ENCODE measurements around the gene UBAC1. TPM values are rescaled to one million over a fixed set of nuclear protein-coding genes. Genes with fewer than 3 reads are reported as not detected.
A peak's percentile ranks its signal among the peaks of the same experiment; 100 is the strongest.

UBAC1 gene
- total RNA-seq, 1 experiment from 2014 or later: 55.6 TPM

DNA sequence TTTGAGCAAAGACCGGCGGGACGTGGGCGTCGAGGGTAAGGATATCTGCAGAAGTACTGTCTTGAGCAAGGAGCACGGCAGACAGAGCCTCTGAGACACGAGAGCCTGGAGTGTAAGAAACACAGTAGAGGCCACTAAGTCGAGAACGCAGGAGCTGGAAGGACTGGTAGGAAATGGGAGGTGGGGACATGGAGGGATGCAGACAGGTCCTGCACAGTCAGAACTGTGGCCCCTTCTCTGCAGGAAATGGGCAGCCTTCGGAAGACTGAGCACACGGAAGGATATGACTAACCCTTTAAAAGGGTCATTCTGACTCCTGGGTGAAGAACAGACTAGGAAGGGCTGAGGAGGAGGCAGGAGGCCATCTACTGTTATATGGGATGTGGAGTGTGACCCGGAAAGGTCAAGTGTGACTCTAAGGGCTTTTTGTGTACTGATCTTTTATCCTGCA lies 52.4 kb downstream of the UBAC1 start:
- H3K27ac Mint-ChIP-seq: no peak overlapping the region
- H3K9me3 Mint-ChIP-seq: peaks cover 28% of the 10 kb centered on the region
- H3K27me3 Mint-ChIP-seq (ENCODE audit: low read depth): peaks cover 17% of the 10 kb centered on the region
- H3K4me1 Mint-ChIP-seq: peaks cover 34% of the 10 kb centered on the region
- peaks cover 60% of the 10 kb centered on the region for H3K36me3 Mint-ChIP-seq
- DNase-seq (ENCODE audit: low spot score) (no peak), ATAC-seq (no peak)
- ChIA-PET CTCF (no interaction called here), POLR2A (no interaction called here)
- peak overlapping the region; percentile 70 for H3K4me3 Mint-ChIP-seq
- TF ChIP-seq, protein P1, sequence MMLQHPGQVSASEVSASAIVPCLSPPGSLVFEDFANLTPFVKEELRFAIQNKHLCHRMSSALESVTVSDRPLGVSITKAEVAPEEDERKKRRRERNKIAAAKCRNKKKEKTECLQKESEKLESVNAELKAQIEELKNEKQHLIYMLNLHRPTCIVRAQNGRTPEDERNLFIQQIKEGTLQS (CRISPR knock-in tag; conservative IDR thresholded peaks at IDR 0.05): no peak
- TF ChIP-seq, protein P2, sequence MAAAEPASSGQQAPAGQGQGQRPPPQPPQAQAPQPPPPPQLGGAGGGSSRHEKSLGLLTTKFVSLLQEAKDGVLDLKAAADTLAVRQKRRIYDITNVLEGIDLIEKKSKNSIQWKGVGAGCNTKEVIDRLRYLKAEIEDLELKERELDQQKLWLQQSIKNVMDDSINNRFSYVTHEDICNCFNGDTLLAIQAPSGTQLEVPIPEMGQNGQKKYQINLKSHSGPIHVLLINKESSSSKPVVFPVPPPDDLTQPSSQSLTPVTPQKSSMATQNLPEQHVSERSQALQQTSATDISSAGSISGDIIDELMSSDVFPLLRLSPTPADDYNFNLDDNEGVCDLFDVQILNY (CRISPR knock-in tag; IDR thresholded peaks at IDR 0.05): no peak
- TF ChIP-seq ZNF317 (CRISPR knock-in tag; IDR thresholded peaks at IDR 0.05; ENCODE audit: borderline replicate concordance, low read depth): no peak

DNA sequence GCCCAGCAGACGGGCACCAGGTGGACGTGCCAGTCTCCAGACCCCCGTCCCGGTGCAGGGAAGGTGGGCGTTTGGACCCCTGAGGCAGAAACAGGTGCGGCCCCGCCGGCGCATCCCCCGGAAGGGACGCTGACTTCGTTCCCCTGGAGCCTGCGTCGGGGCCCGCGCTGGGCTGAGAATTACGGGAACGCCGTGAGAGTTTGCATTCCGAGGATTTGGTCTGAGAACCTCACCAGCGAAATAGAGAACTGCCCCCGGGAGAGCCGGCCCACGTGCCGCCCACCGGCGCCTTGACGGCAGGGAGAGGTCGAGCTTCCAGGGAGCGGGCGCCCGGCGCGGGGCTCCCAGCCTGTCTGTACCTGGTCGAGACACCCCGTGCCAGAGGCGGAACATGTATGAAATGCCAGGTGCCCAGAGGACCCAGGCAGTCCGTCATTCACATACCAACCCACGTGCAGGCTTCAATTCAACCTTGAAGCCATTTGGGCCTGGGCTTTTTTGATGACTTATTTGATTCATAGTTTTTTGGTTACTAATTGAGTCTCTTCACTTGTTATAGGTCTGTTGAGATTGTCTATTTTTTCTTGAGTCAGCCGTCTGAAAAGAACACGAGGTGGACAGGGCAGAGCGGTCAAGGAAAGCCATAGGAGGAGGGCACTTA lies 53.0 kb downstream of the UBAC1 start:
- Mint-ChIP-seq H3K27ac (no peak overlapping the region), H3K36me3 (peaks cover 55% of the 10 kb centered on the region), H3K4me3 (peak overlapping the region; percentile 70), H3K9me3 (peaks cover 23% of the 10 kb centered on the region), H3K27me3 (ENCODE audit: low read depth) (peaks cover 17% of the 10 kb centered on the region), H3K4me1 (peaks cover 40% of the 10 kb centered on the region)
- DNase-seq (ENCODE audit: low spot score): peak; percentile 46
- POLR2A ChIA-PET: no interaction called here
- ATAC-seq: peak; percentile 10
- CTCF ChIA-PET: interaction anchor here (0.6 to 1.0 kb wide), 3 partner anchors 18 to 1583 kb away, joined by 3 to 4 read pairs (median 3); no protein-coding TSS in a partner anchor
- TF ChIP-seq TP53 (CRISPR knock-in tag; IDR thresholded peaks at IDR 0.05): no peak
- TF ChIP-seq CBFB (CRISPR knock-in tag; IDR thresholded peaks at IDR 0.05; ENCODE audit: low read depth): no peak
- no peak for TF ChIP-seq RELA (CRISPR knock-in tag; IDR thresholded peaks at IDR 0.05; ENCODE audit: borderline replicate concordance)
- TF ChIP-seq ATF1 (CRISPR knock-in tag; IDR thresholded peaks at IDR 0.05): no peak
- no peak for TF ChIP-seq ZNF121 (CRISPR knock-in tag; IDR thresholded peaks at IDR 0.05)
- TF ChIP-seq, protein P3, sequence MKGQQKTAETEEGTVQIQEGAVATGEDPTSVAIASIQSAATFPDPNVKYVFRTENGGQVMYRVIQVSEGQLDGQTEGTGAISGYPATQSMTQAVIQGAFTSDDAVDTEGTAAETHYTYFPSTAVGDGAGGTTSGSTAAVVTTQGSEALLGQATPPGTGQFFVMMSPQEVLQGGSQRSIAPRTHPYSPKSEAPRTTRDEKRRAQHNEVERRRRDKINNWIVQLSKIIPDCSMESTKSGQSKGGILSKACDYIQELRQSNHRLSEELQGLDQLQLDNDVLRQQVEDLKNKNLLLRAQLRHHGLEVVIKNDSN (CRISPR knock-in tag; IDR thresholded peaks at IDR 0.05): no peak
- no peak for TF ChIP-seq TEAD1 (CRISPR knock-in tag; IDR thresholded peaks at IDR 0.05)
- TF ChIP-seq, protein P4, sequence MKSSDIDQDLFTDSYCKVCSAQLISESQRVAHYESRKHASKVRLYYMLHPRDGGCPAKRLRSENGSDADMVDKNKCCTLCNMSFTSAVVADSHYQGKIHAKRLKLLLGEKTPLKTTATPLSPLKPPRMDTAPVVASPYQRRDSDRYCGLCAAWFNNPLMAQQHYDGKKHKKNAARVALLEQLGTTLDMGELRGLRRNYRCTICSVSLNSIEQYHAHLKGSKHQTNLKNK (CRISPR knock-in tag; IDR thresholded peaks at IDR 0.05): no peak
- TF ChIP-seq, protein P5, sequence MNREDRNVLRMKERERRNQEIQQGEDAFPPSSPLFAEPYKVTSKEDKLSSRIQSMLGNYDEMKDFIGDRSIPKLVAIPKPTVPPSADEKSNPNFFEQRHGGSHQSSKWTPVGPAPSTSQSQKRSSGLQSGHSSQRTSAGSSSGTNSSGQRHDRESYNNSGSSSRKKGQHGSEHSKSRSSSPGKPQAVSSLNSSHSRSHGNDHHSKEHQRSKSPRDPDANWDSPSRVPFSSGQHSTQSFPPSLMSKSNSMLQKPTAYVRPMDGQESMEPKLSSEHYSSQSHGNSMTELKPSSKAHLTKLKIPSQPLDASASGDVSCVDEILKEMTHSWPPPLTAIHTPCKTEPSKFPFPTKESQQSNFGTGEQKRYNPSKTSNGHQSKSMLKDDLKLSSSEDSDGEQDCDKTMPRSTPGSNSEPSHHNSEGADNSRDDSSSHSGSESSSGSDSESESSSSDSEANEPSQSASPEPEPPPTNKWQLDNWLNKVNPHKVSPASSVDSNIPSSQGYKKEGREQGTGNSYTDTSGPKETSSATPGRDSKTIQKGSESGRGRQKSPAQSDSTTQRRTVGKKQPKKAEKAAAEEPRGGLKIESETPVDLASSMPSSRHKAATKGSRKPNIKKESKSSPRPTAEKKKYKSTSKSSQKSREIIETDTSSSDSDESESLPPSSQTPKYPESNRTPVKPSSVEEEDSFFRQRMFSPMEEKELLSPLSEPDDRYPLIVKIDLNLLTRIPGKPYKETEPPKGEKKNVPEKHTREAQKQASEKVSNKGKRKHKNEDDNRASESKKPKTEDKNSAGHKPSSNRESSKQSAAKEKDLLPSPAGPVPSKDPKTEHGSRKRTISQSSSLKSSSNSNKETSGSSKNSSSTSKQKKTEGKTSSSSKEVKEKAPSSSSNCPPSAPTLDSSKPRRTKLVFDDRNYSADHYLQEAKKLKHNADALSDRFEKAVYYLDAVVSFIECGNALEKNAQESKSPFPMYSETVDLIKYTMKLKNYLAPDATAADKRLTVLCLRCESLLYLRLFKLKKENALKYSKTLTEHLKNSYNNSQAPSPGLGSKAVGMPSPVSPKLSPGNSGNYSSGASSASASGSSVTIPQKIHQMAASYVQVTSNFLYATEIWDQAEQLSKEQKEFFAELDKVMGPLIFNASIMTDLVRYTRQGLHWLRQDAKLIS (CRISPR knock-in tag; IDR thresholded peaks at IDR 0.05; ENCODE audit: borderline replicate concordance): no peak
- TF ChIP-seq ZNF263 (CRISPR knock-in tag; IDR thresholded peaks at IDR 0.05; ENCODE audit: low read depth): no peak
- TF ChIP-seq, protein P6, sequence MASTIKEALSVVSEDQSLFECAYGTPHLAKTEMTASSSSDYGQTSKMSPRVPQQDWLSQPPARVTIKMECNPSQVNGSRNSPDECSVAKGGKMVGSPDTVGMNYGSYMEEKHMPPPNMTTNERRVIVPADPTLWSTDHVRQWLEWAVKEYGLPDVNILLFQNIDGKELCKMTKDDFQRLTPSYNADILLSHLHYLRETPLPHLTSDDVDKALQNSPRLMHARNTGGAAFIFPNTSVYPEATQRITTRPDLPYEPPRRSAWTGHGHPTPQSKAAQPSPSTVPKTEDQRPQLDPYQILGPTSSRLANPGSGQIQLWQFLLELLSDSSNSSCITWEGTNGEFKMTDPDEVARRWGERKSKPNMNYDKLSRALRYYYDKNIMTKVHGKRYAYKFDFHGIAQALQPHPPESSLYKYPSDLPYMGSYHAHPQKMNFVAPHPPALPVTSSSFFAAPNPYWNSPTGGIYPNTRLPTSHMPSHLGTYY (CRISPR knock-in tag; IDR thresholded peaks at IDR 0.05): no peak
- TF ChIP-seq, protein P7, sequence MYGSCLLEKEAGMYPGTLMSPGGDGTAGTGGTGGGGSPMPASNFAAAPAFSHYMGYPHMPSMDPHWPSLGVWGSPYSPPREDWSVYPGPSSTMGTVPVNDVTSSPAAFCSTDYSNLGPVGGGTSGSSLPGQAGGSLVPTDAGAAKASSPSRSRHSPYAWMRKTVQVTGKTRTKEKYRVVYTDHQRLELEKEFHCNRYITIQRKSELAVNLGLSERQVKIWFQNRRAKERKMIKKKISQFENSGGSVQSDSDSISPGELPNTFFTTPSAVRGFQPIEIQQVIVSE (CRISPR knock-in tag; IDR thresholded peaks at IDR 0.05; ENCODE audit: borderline replicate concordance): no peak
- TF ChIP-seq, protein P8, sequence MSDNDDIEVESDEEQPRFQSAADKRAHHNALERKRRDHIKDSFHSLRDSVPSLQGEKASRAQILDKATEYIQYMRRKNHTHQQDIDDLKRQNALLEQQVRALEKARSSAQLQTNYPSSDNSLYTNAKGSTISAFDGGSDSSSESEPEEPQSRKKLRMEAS (CRISPR knock-in tag; IDR thresholded peaks at IDR 0.05): peak; percentile 78
- TF ChIP-seq ZNF423 (CRISPR knock-in tag; IDR thresholded peaks at IDR 0.05): no peak
- 0 out of 2 replicates have a peak, but pooled peaks have one; percentile 13 for TF ChIP-seq NFE2L1 (CRISPR knock-in tag; IDR thresholded peaks at IDR 0.05)
- TF ChIP-seq ELF4 (CRISPR knock-in tag; IDR thresholded peaks at IDR 0.05; ENCODE audit: low read depth): 0 out of 2 replicates have a peak, but pooled peaks have one; percentile 12
- no peak for TF ChIP-seq ZNF232 (CRISPR knock-in tag; IDR thresholded peaks at IDR 0.05)
- TF ChIP-seq, protein P9, sequence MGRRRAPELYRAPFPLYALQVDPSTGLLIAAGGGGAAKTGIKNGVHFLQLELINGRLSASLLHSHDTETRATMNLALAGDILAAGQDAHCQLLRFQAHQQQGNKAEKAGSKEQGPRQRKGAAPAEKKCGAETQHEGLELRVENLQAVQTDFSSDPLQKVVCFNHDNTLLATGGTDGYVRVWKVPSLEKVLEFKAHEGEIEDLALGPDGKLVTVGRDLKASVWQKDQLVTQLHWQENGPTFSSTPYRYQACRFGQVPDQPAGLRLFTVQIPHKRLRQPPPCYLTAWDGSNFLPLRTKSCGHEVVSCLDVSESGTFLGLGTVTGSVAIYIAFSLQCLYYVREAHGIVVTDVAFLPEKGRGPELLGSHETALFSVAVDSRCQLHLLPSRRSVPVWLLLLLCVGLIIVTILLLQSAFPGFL (CRISPR knock-in tag; IDR thresholded peaks at IDR 0.05; ENCODE audit: borderline replicate concordance): 0 out of 2 replicates have a peak, but pooled peaks have one; percentile 16
- TF ChIP-seq, protein P10, sequence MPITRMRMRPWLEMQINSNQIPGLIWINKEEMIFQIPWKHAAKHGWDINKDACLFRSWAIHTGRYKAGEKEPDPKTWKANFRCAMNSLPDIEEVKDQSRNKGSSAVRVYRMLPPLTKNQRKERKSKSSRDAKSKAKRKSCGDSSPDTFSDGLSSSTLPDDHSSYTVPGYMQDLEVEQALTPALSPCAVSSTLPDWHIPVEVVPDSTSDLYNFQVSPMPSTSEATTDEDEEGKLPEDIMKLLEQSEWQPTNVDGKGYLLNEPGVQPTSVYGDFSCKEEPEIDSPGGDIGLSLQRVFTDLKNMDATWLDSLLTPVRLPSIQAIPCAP (CRISPR knock-in tag; IDR thresholded peaks at IDR 0.05): no peak
- TF ChIP-seq RORB (CRISPR knock-in tag; IDR thresholded peaks at IDR 0.05): no peak
- TF ChIP-seq SMAD4 (CRISPR knock-in tag; IDR thresholded peaks at IDR 0.05): no peak

Measured in WTC11 (cell line).